GM20431 (cell line): ENCODE results near the gene WDR38.
"Not testable (repeated sequence)": the region's sequence is repeated elsewhere in the genome, so short reads cannot be mapped to it uniquely, and the experiment has no call there.

Experiments used
- in situ Hi-C: fragments of 300-500 bp; cut with MseI, MboI; formaldehyde crosslinking; loops from one replicate; pipeline ENCODE4 v1.15.0; 2020; ENCODE audit warnings: low sequenced_read_pairs; ENCODE audit not compliant: unreplicated experiment

The WDR38 gene

GRCh38 chr9:124831642-124832364 is 21.5 kb upstream of the WDR38 start:
- in situ Hi-C loops: no loop called here

- in situ Hi-C loops: no loop called here
Measured at GRCh38 chr9:124834591-124834990, 18.7 kb upstream of the WDR38 start.

GRCh38 chr9:124835026-124835557 is 18.2 kb upstream of the WDR38 start:
- in situ Hi-C loops: no loop called here

- in situ Hi-C loops: not testable (repeated sequence)
Measured at GRCh38 chr9:124838132-124838531, 15.1 kb upstream of the WDR38 start.

- in situ Hi-C loops: not testable (repeated sequence)
Measured at GRCh38 chr9:124838567-124839275, 14.5 kb upstream of the WDR38 start.

- in situ Hi-C loops: no loop called here
Measured at GRCh38 chr9:124839612-124840299, 13.5 kb upstream of the WDR38 start.

- in situ Hi-C loops: no loop called here
Measured at GRCh38 chr9:124840300-124840833, 12.9 kb upstream of the WDR38 start.

GRCh38 chr9:124841075-124841821 is 12.0 kb upstream of the WDR38 start:
- in situ Hi-C loops: no loop called here

GRCh38 chr9:124843456-124844034 is 9.7 kb upstream of the WDR38 start:
- in situ Hi-C loops: no loop called here

- in situ Hi-C loops: no loop called here
Measured at GRCh38 chr9:124844291-124844690, 9.0 kb upstream of the WDR38 start.

- in situ Hi-C loops: not testable (repeated sequence)
Measured at GRCh38 chr9:124846467-124846866, 6.8 kb upstream of the WDR38 start.

GRCh38 chr9:124846969-124847368 is 6.3 kb upstream of the WDR38 start:
- in situ Hi-C loops: no loop called here

- in situ Hi-C loops: no loop called here
Measured at GRCh38 chr9:124849801-124850200, 3.5 kb upstream of the WDR38 start.

GRCh38 chr9:124852121-124852828 is 985 bp upstream of the WDR38 start:
- in situ Hi-C loops: no loop called here

- in situ Hi-C loops: no loop called here
Measured at GRCh38 chr9:124853605-124854143, 414 bp downstream of the WDR38 start.

- in situ Hi-C loops: no loop called here
Measured at GRCh38 chr9:124854161-124854560, 901 bp downstream of the WDR38 start.

GRCh38 chr9:124854822-124855221 is 1.6 kb downstream of the WDR38 start:
- in situ Hi-C loops: loop anchor here (5.0 kb wide), 1 partner anchor 83 kb away; the partner anchor contains the start of gene NR6A1

- in situ Hi-C loops: loop anchor here (5.0 kb wide), 1 partner anchor 83 kb away; the partner anchor contains the start of gene NR6A1
Measured at GRCh38 chr9:124855566-124855943, 2.3 kb downstream of the WDR38 start.
